Measurements from ENCODE around the gene SLAMF1. TPM values are rescaled to one million over a fixed set of nuclear protein-coding genes. Genes with fewer than 3 reads are reported as not detected.

Gene SLAMF1
- total RNA-seq, 1 donor from 2014 or later, result not detected

- H3K36me3 Mint-ChIP-seq (ENCODE audit: low read depth), result no peaks in the 10 kb centered on the region
- H3K27ac Mint-ChIP-seq (ENCODE audit: unreplicated experiment), result no peak overlapping the region
- DNase-seq (ENCODE audit: low read depth, low spot score), result no peak
- no peaks in the 10 kb centered on the region for H3K9me3 Mint-ChIP-seq
- no peak for TF ChIP-seq CTCF (conservative IDR thresholded peaks at IDR 0.05)
- peaks cover 24% of the 10 kb centered on the region for H3K27me3 Mint-ChIP-seq (ENCODE audit: low read depth)
- H3K4me3 Mint-ChIP-seq, result no peak overlapping the region
- H3K4me1 Mint-ChIP-seq, result no peaks in the 10 kb centered on the region
Measured at GRCh38 chr1:160674415-160674814, 27.6 kb upstream of the SLAMF1 start.

GRCh38 chr1:160672789-160673695, 26.2 kb upstream of the SLAMF1 start:
- Mint-ChIP-seq H3K36me3 (ENCODE audit: low read depth) (no peaks in the 10 kb centered on the region), H3K27ac (ENCODE audit: unreplicated experiment) (no peak overlapping the region), H3K4me3 (no peak overlapping the region), H3K4me1 (no peaks in the 10 kb centered on the region), H3K9me3 (no peaks in the 10 kb centered on the region), H3K27me3 (ENCODE audit: low read depth) (peaks cover 21% of the 10 kb centered on the region)
- DNase-seq (ENCODE audit: low read depth, low spot score), result no peak
- TF ChIP-seq CTCF (conservative IDR thresholded peaks at IDR 0.05), result no peak

- Mint-ChIP-seq H3K36me3 (ENCODE audit: low read depth) (no peaks in the 10 kb centered on the region), H3K27me3 (ENCODE audit: low read depth) (peaks cover 20% of the 10 kb centered on the region), H3K27ac (ENCODE audit: unreplicated experiment) (no peak overlapping the region), H3K9me3 (no peaks in the 10 kb centered on the region), H3K4me3 (no peak overlapping the region), H3K4me1 (no peaks in the 10 kb centered on the region)
- no peak for TF ChIP-seq CTCF (conservative IDR thresholded peaks at IDR 0.05)
- no peak for DNase-seq (ENCODE audit: low read depth, low spot score)
Measured at GRCh38 chr1:160671603-160672517, 25.0 kb upstream of the SLAMF1 start.

- Mint-ChIP-seq H3K36me3 (ENCODE audit: low read depth) (no peaks in the 10 kb centered on the region), H3K9me3 (peaks cover 3% of the 10 kb centered on the region), H3K4me3 (no peak overlapping the region), H3K27ac (ENCODE audit: unreplicated experiment) (no peak overlapping the region), H3K4me1 (no peaks in the 10 kb centered on the region), H3K27me3 (ENCODE audit: low read depth) (peaks cover 20% of the 10 kb centered on the region)
- TF ChIP-seq CTCF (conservative IDR thresholded peaks at IDR 0.05), result no peak
- no peak for DNase-seq (ENCODE audit: low read depth, low spot score)
Measured at GRCh38 chr1:160670701-160671100, 23.9 kb upstream of the SLAMF1 start.

GRCh38 chr1:160669802-160670201, 23.0 kb upstream of the SLAMF1 start:
- Mint-ChIP-seq H3K4me3 (no peak overlapping the region), H3K9me3 (peaks cover 3% of the 10 kb centered on the region), H3K27ac (ENCODE audit: unreplicated experiment) (no peak overlapping the region), H3K4me1 (no peaks in the 10 kb centered on the region), H3K36me3 (ENCODE audit: low read depth) (no peaks in the 10 kb centered on the region), H3K27me3 (ENCODE audit: low read depth) (peaks cover 18% of the 10 kb centered on the region)
- no peak for DNase-seq (ENCODE audit: low read depth, low spot score)
- TF ChIP-seq CTCF (conservative IDR thresholded peaks at IDR 0.05), result no peak

All from neural crest cell (in vitro differentiated cells).